HCT116 (cell line): ENCODE results near the gene GALNT7. TPM values are rescaled to one million over a fixed set of nuclear protein-coding genes. Genes with fewer than 3 reads are reported as not detected.

Experiments
- ATAC-seq: fragments of 200-7000 bp; cut with Tn5 transposase; 2 replicates; pipeline ENCODE4 v1.9.1; 2020; ENCODE audit warnings: mild to moderate bottlenecking, moderate library complexity
- BruUV-seq: library from RNA; stranded (reverse); fragments of 400-500 nt; replicated peaks from 2 replicates; lab custom pipeline; 2021; lab: Mats Ljungman, UMichigan
- CTCF ChIA-PET: fragments of 300-600 bp; sonication (Branson Sonifier 250); formaldehyde crosslinking; loops from one replicate; lab custom pipeline; 2021; ENCODE audit warnings: antibody characterized with exemption; lab: Charles Lee
- POLR2A ChIA-PET: fragments of 300-600, 350-600 bp; sonication (Branson Sonifier 250); formaldehyde crosslinking; loops from one replicate; lab custom pipeline; 2021; ENCODE audit warnings: antibody characterized with exemption; lab: Charles Lee
- RAD21 ChIA-PET, 2 experiments: fragments of 300-600 bp; sonication (Branson Sonifier 250); formaldehyde crosslinking; loops; one replicate each; lab custom pipeline; 2023; ENCODE audit warnings: low total read pairs in 2 of 2; ENCODE audit not compliant: uncharacterized antibody in 2 of 2, unreplicated experiment in 2 of 2, low non-redundant PET in 1 of 2; lab: Charles Lee
- DNase-seq: peaks from one replicate; pipeline ENCODE4 v3.0.0-alpha.2; 2010; ENCODE audit warnings: low read depth, low spot score
- H2AFZ ChIP-seq: fragments of 200-600 bp; shearing (Covaris generic), sonication (generic); 2 replicates; pipeline ENCODE4 v1.6.1; 2017; ENCODE audit warnings: low read depth, mixed run types, mixed read lengths, antibody characterized with exemption, low read length; ENCODE audit not compliant: poor library complexity, severe bottlenecking
- H3K27ac ChIP-seq: 2 replicates; pipeline ENCODE4 v1.5.1; 2012; ENCODE audit warnings: low read depth, low read length
- H3K27me3 ChIP-seq: fragments of 200-600 bp; sonication (generic); 2 replicates; pipeline ENCODE4 v1.6.1; 2016; ENCODE audit warnings: mixed run types, low read length, mixed read lengths; ENCODE audit not compliant: insufficient read depth
- H3K36me3 ChIP-seq, 2 experiments: fragments of 200-500 bp in 1 of 2; fragments of 200-600 bp in 1 of 2; sonication (Bioruptor generic) in 1 of 2; sonication (generic) in 1 of 2; 2 replicates each; pipeline versions ENCODE4 v1.5.1 to v1.6.1; 2014 to 2016; ENCODE audit warnings: low read length in 2 of 2, inconsistent platforms in 1 of 2, mixed read lengths in 1 of 2, mixed run types in 1 of 2; ENCODE audit not compliant: insufficient read depth in 2 of 2, control insufficient read depth in 1 of 2
- H3K4me1 ChIP-seq, 2 experiments: fragments of 200-600 bp in 1 of 2; sonication (generic) in 1 of 2; 2 replicates each; pipeline versions ENCODE4 v1.5.1 to v1.6.1; 2012 to 2017; ENCODE audit warnings: low read length in 2 of 2, inconsistent platforms in 1 of 2, mild to moderate bottlenecking in 1 of 2, mixed read lengths in 1 of 2, mixed run types in 1 of 2, moderate library complexity in 1 of 2; ENCODE audit not compliant: insufficient read depth in 2 of 2, control insufficient read depth in 1 of 2
- H3K4me2 ChIP-seq: fragments of 200-600 bp; sonication (generic); 2 replicates; pipeline ENCODE4 v1.6.1; 2017; ENCODE audit warnings: mixed run types, low read length, mixed read lengths
- H3K4me3 ChIP-seq, 2 experiments: fragments of 200-600 bp in 1 of 2; sonication (generic) in 1 of 2; replicated peaks in 1 of 2; 2 replicates each; pipeline ENCODE4 v1.5.1; 2011 to 2016; ENCODE audit warnings: low read length in 2 of 2, control low read depth in 1 of 2, low read depth in 1 of 2, mild to moderate bottlenecking in 1 of 2, mixed read lengths in 1 of 2, mixed run types in 1 of 2
- H3K79me2 ChIP-seq: fragments of 200-600 bp; sonication (generic); 2 replicates; pipeline ENCODE4 v1.6.1; 2017; ENCODE audit warnings: mild to moderate bottlenecking, mixed run types, low read length, moderate library complexity, mixed read lengths; ENCODE audit not compliant: insufficient read depth
- H3K9ac ChIP-seq: fragments of 200-600 bp; sonication (generic); 2 replicates; pipeline ENCODE4 v1.6.1; 2016; ENCODE audit warnings: low read length, mixed read lengths
- H3K9me2 ChIP-seq: fragments of 200-600 bp; sonication (generic), shearing (Covaris generic); 2 replicates; pipeline ENCODE4 v1.6.1; 2017; ENCODE audit warnings: mixed run types, mild to moderate bottlenecking, moderate library complexity; ENCODE audit not compliant: insufficient read depth
- H3K9me3 ChIP-seq, 2 experiments: fragments of 200-500 bp in 1 of 2; fragments of 200-600 bp in 1 of 2; sonication (Bioruptor generic) in 1 of 2; sonication (generic) in 1 of 2; 2 replicates each; pipeline ENCODE4 v1.6.1; 2014 to 2017; ENCODE audit warnings: low read length in 2 of 2, mixed read lengths in 2 of 2, inconsistent platforms in 1 of 2, low read depth in 1 of 2, mild to moderate bottlenecking in 1 of 2, mixed run types in 1 of 2, moderate library complexity in 1 of 2; ENCODE audit not compliant: control insufficient read depth in 1 of 2, insufficient read depth in 1 of 2
- H4K20me1 ChIP-seq: fragments of 200-600 bp; sonication (generic), shearing (Covaris generic); 2 replicates; pipeline ENCODE4 v1.6.1; 2017; ENCODE audit warnings: mixed run types, mild to moderate bottlenecking, moderate library complexity; ENCODE audit not compliant: insufficient read depth
- CBX3 ChIP-seq: IDR thresholded peaks from 2 replicates; pipeline ENCODE4 v1.6.1; 2012; ENCODE audit warnings: low read depth
- EZH2phosphoT487 ChIP-seq: fragments of 200-600 bp; IDR thresholded peaks from 2 replicates; pipeline ENCODE4 v1.6.1; 2018; ENCODE audit warnings: antibody characterized with exemption, borderline replicate concordance
- JUND ChIP-seq: IDR thresholded peaks from 2 replicates; pipeline ENCODE4 v1.6.1; 2012
- MAX ChIP-seq: IDR thresholded peaks from 2 replicates; pipeline ENCODE4 v1.6.1; 2012
- SIN3A ChIP-seq: IDR thresholded peaks from 2 replicates; pipeline ENCODE4 v1.6.1; 2012; ENCODE audit warnings: low read depth
- SP1 ChIP-seq: IDR thresholded peaks from 2 replicates; pipeline ENCODE4 v1.6.1; 2012; ENCODE audit warnings: low read depth
- intact Hi-C: fragments of 100-400 bp; cut with micrococcal nuclease; formaldehyde crosslinking; loops from 2 replicates; pipeline ENCODE4 v1.10.0; 2022
- total RNA-seq: library from RNA; stranded (reverse); gene quantifications from one replicate; pipeline ENCODE4 v1.2.1, GENCODE V29; 2021; ENCODE audit not compliant: unreplicated experiment
- TF ChIP-seq, protein P1 (sequence below), 3 experiments: fragments of 200-600 bp in 1 of 3; sonication (generic) in 1 of 3; IDR thresholded peaks in 2 of 3; conservative IDR thresholded peaks in 1 of 3; 2 replicates each; pipeline ENCODE4 v1.5.1; 2012 to 2017; ENCODE audit warnings: low read depth in 2 of 3, low read length in 2 of 3, antibody characterized with exemption in 1 of 3, borderline replicate concordance in 1 of 3, control low read depth in 1 of 3, mild to moderate bottlenecking in 1 of 3, mixed read lengths in 1 of 3, mixed run types in 1 of 3, moderate library complexity in 1 of 3; ENCODE audit not compliant: insufficient read depth in 1 of 3
- TF ChIP-seq, protein P2 (sequence below): IDR thresholded peaks from 2 replicates; pipeline ENCODE4 v1.6.1; 2011; ENCODE audit warnings: mild to moderate bottlenecking, low read length, moderate library complexity; ENCODE audit not compliant: insufficient replicate concordance; ENCODE audit errors: extremely low read depth

GALNT7 gene
- total RNA-seq, 1 experiment from 2014 or later = 21.3 TPM

GRCh38 chr4:173248690-173249089 is 80.1 kb downstream of the GALNT7 start:
- no peaks in the 10 kb centered on the region for H3K9me3 ChIP-seq
- no peaks in the 10 kb centered on the region for H3K9me2 ChIP-seq
- no peak overlapping the region for H2AFZ ChIP-seq
- BruUV-seq = no TSS peak
- ChIA-PET POLR2A (no interaction called here), RAD21 (no interaction called here), CTCF (no interaction called here)
- DNase-seq = no peak
- H3K27ac ChIP-seq = no peak overlapping the region
- H3K4me1 ChIP-seq = peaks cover 21 to 26% of the 10 kb centered on the region in 2 experiments
- peaks cover 7% of the 10 kb centered on the region; the same call in 1 of the 2 replicates for H3K79me2 ChIP-seq
- H4K20me1 ChIP-seq = peaks cover 11% of the 10 kb centered on the region; the same call in 1 of the 2 replicates
- H3K4me2 ChIP-seq = no peak overlapping the region
- H3K4me3 ChIP-seq = no peak overlapping the region
- no peaks in the 10 kb centered on the region for H3K36me3 ChIP-seq
- TF ChIP-seq SP1 = no peak
- TF ChIP-seq JUND = no peak
- TF ChIP-seq, protein P1, sequence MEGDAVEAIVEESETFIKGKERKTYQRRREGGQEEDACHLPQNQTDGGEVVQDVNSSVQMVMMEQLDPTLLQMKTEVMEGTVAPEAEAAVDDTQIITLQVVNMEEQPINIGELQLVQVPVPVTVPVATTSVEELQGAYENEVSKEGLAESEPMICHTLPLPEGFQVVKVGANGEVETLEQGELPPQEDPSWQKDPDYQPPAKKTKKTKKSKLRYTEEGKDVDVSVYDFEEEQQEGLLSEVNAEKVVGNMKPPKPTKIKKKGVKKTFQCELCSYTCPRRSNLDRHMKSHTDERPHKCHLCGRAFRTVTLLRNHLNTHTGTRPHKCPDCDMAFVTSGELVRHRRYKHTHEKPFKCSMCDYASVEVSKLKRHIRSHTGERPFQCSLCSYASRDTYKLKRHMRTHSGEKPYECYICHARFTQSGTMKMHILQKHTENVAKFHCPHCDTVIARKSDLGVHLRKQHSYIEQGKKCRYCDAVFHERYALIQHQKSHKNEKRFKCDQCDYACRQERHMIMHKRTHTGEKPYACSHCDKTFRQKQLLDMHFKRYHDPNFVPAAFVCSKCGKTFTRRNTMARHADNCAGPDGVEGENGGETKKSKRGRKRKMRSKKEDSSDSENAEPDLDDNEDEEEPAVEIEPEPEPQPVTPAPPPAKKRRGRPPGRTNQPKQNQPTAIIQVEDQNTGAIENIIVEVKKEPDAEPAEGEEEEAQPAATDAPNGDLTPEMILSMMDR (IDR thresholded peaks at IDR 0.05 in 2 of 3, conservative IDR thresholded peaks at IDR 0.05 in 1 of 3; ENCODE audit: borderline replicate concordance in 1 of 3, insufficient read depth in 1 of 3, low read depth in 2 of 3, low read length in 2 of 3) = no peak
- TF ChIP-seq, protein P2, sequence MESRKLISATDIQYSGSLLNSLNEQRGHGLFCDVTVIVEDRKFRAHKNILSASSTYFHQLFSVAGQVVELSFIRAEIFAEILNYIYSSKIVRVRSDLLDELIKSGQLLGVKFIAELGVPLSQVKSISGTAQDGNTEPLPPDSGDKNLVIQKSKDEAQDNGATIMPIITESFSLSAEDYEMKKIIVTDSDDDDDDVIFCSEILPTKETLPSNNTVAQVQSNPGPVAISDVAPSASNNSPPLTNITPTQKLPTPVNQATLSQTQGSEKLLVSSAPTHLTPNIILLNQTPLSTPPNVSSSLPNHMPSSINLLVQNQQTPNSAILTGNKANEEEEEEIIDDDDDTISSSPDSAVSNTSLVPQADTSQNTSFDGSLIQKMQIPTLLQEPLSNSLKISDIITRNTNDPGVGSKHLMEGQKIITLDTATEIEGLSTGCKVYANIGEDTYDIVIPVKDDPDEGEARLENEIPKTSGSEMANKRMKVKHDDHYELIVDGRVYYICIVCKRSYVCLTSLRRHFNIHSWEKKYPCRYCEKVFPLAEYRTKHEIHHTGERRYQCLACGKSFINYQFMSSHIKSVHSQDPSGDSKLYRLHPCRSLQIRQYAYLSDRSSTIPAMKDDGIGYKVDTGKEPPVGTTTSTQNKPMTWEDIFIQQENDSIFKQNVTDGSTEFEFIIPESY = no peak
- no peak for TF ChIP-seq SIN3A
- TF ChIP-seq EZH2phosphoT487 = no peak
- TF ChIP-seq CBX3 = no peak
- TF ChIP-seq MAX = no peak
- ATAC-seq = no peak
- H3K9ac ChIP-seq = no peak overlapping the region
- H3K27me3 ChIP-seq = no peaks in the 10 kb centered on the region; the same call in 1 of the 2 replicates
- intact Hi-C loops = no loop called here
